Suprapubic skin (tissue), 4 donors: ENCODE results near the gene PHRF1. TPM values are rescaled to one million over a fixed set of nuclear protein-coding genes. Genes with fewer than 3 reads are reported as not detected.

Experiments
- DNase-seq, 2 donors: peaks; one replicate each; pipeline ENCODE4 v3.0.0-alpha.2; 2019; ENCODE audit warnings: low spot score in 2 of 2
- H3K27ac ChIP-seq: fragments of 200-600 bp; sonication (generic); one replicate; pipeline ENCODE4 v1.5.1; 2019
- H3K27me3 ChIP-seq: fragments of 200-600 bp; sonication (generic); one replicate; pipeline ENCODE4 v1.5.1; 2019
- H3K36me3 ChIP-seq: fragments of 200-600 bp; sonication (generic); one replicate; pipeline ENCODE4 v1.5.1; 2019
- H3K4me1 ChIP-seq: fragments of 200-600 bp; sonication (generic); one replicate; pipeline ENCODE4 v1.5.1; 2019
- H3K4me3 ChIP-seq: fragments of 200-600 bp; sonication (generic); one replicate; pipeline ENCODE4 v1.5.1; 2019; ENCODE audit warnings: mild to moderate bottlenecking
- H3K9me3 ChIP-seq: fragments of 200-600 bp; sonication (generic); one replicate; pipeline ENCODE4 v1.5.1; 2019
- CTCF ChIP-seq, 2 donors: fragments of 200-600 bp in 1 of 2; fragments of 450-650 bp in 1 of 2; sonication (generic) in 1 of 2; IDR thresholded peaks; one replicate each; pipeline ENCODE4 v1.5.1; 2016 to 2019; ENCODE audit warnings: antibody characterized with exemption in 2 of 2, mild to moderate bottlenecking in 1 of 2, moderate library complexity in 1 of 2
- EP300 ChIP-seq: sonication (generic); formaldehyde crosslinking; IDR thresholded peaks from one replicate; pipeline ENCODE4 v1.6.1; 2017; ENCODE audit warnings: antibody characterized with exemption
- POLR2A ChIP-seq, 2 donors: fragments of 450-650 bp; IDR thresholded peaks; one replicate each; pipeline ENCODE4 v1.6.1; 2017; ENCODE audit warnings: antibody characterized with exemption in 2 of 2, mild to moderate bottlenecking in 2 of 2, moderate library complexity in 2 of 2
- POLR2AphosphoS5 ChIP-seq, 3 donors: sonication (generic); formaldehyde crosslinking; IDR thresholded peaks; one replicate each; pipeline ENCODE4 v1.6.1; 2017; ENCODE audit warnings: antibody characterized with exemption in 3 of 3
- WGBS: methylation state at CpG from one replicate; pipeline ENCODE4 v1.1.5; 2018; 5-methylcytosine and 5-hydroxymethylcytosine counted together
- total RNA-seq, 4 donors: library from RNA; depleted of rRNA; stranded (reverse); fragments of >200 nt; gene quantifications; one replicate each; pipeline ENCODE4 v1.1.0, GENCODE V29; 2016

Gene PHRF1
- total RNA-seq, 4 donors from 2014 or later: 27.9 to 55.6 (median 42.0) TPM

- DNase-seq: no peak
- TF ChIP-seq EP300: no peak
- no peak for TF ChIP-seq CTCF (IDR thresholded peaks at IDR 0.05)
- no peak for TF ChIP-seq POLR2A (IDR thresholded peaks at IDR 0.05)
- TF ChIP-seq POLR2AphosphoS5 (IDR thresholded peaks at IDR 0.05): no peak
- no peaks in the 10 kb centered on the region for H3K9me3 ChIP-seq
- WGBS: 93% methylated on average over 15 of the region's 30 CpGs
- no peak overlapping the region for H3K27ac ChIP-seq
- no peak overlapping the region for H3K4me3 ChIP-seq
- peaks cover 98% of the 10 kb centered on the region for H3K36me3 ChIP-seq
- H3K27me3 ChIP-seq: no peaks in the 10 kb centered on the region
- H3K4me1 ChIP-seq: no peaks in the 10 kb centered on the region
Measured at GRCh38 chr11:598005-598680, 21.9 kb downstream of the PHRF1 start.

- H3K27ac ChIP-seq: no peak overlapping the region
- WGBS: 93% methylated on average over 23 of the region's 23 CpGs
- H3K4me3 ChIP-seq: no peak overlapping the region
- peaks cover 12% of the 10 kb centered on the region for H3K4me1 ChIP-seq
- peaks cover 97% of the 10 kb centered on the region for H3K36me3 ChIP-seq
- no peaks in the 10 kb centered on the region for H3K9me3 ChIP-seq
- H3K27me3 ChIP-seq: no peaks in the 10 kb centered on the region
- DNase-seq: no peak
- TF ChIP-seq EP300: no peak
- TF ChIP-seq CTCF (IDR thresholded peaks at IDR 0.05): no peak
- no peak for TF ChIP-seq POLR2A (IDR thresholded peaks at IDR 0.05)
- TF ChIP-seq POLR2AphosphoS5 (IDR thresholded peaks at IDR 0.05): no peak
Measured at GRCh38 chr11:601573-602245, 25.4 kb downstream of the PHRF1 start.

- DNase-seq: no peak
- TF ChIP-seq CTCF (IDR thresholded peaks at IDR 0.05) (no peak), EP300 (no peak), POLR2A (IDR thresholded peaks at IDR 0.05) (no peak), POLR2AphosphoS5 (IDR thresholded peaks at IDR 0.05) (no peak)
- Histone ChIP-seq H3K27ac (no peak overlapping the region), H3K4me1 (peaks cover 15% of the 10 kb centered on the region), H3K4me3 (no peak overlapping the region), H3K27me3 (no peaks in the 10 kb centered on the region), H3K9me3 (no peaks in the 10 kb centered on the region), H3K36me3 (peaks cover 97% of the 10 kb centered on the region)
- WGBS: 91% methylated on average over 13 of the region's 13 CpGs
Measured at GRCh38 chr11:603154-603553, 26.9 kb downstream of the PHRF1 start.

GRCh38 chr11:605286-606129, 29.2 kb downstream of the PHRF1 start:
- Histone ChIP-seq H3K36me3 (peaks cover 98% of the 10 kb centered on the region), H3K27me3 (no peaks in the 10 kb centered on the region)

More at GRCh38 chr11:605286-606129, 29.2 kb downstream of the PHRF1 start:
- DNase-seq: no peak
- no peaks in the 10 kb centered on the region for H3K9me3 ChIP-seq
- H3K4me1 ChIP-seq: peaks cover 15% of the 10 kb centered on the region
- TF ChIP-seq CTCF (IDR thresholded peaks at IDR 0.05) (no peak), EP300 (no peak), POLR2AphosphoS5 (IDR thresholded peaks at IDR 0.05) (no peak), POLR2A (IDR thresholded peaks at IDR 0.05) (no peak)
- no peak overlapping the region for H3K27ac ChIP-seq
- WGBS: 93% methylated on average over 9 of the region's 33 CpGs
- no peak overlapping the region for H3K4me3 ChIP-seq
